NCI-H446 treated with DMSO at 0.1 percent for 48 hours (cell line): Measurements from ENCODE around the gene GPRASP3.
"Not testable (repeated sequence)": the region's sequence is repeated elsewhere in the genome, so short reads cannot be mapped to it uniquely, and the experiment has no call there.

ENCODE experiments used
- DNase-seq: peaks from one replicate; lab custom pipeline; 2025; lab: John Stamatoyannopoulos, UW

The GPRASP3 gene

GRCh38 chrX:102720237-102721168 is at the start of gene GPRASP3:
Gene GPRASP3 (plus strand): TSS chrX:102720743. CDS start chrX:102748996, 28,253 bp downstream.
- peak; percentile 31 for DNase-seq

DNA sequence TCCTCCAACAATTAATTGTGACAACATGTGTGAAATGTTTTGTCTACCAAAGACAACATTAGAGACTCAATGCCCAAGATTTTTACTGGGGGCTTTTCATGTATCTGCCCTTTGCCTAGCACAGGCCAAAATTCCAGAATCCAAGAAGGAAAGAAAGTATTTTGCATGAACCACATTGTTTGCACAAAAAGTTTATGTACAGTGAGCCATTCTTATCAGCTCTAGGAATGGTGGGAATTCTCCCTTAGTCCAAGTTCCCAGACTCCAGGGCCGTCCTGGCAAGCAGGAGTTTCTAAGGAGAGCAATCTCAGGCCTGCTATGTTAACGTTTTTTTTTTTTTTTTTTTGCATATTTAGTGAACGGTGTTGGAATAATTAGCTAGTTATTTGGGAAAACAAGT is 47.7 kb upstream of the GPRASP3 start:
- DNase-seq: no peak

- not testable (repeated sequence) for DNase-seq
Observed at GRCh38 chrX:102677479-102677878, 43.1 kb upstream of the GPRASP3 start.

DNA sequence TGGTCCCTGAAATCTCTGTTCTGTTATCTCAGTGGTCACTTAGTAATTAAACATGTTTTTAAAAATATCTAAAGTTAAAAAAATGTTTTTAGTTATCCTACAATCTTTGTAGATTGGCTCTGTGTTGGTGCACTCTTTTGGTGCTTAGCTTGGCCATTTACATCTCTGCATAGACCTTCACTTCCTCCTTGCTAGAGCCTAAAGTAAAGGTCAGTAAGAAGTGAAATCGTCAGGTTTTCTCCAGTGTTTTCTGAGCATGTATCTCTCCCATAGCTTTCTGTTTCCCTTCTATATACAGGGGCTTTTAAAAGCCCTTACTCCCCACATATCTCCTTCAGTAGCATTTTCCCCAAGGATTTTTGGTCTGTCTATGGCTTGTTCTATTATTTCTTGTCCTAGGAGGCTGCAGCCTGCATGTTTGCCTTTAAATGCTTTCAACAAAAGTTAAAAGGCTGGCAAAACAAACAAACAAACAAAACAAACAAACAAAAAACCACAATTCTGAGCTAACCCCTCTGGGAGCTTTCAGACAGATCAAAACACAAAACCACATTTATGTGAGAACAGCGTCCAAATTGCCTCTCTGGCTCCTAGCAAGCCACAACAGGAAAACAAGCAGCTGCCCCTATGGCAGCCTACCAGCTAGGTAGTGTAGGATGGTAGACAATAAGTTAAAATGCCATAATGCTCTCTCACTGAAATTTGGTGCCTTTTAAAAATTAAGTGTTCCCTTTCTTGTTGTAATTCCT is 35.6 kb upstream of the GPRASP3 start:
- no peak for DNase-seq

DNA sequence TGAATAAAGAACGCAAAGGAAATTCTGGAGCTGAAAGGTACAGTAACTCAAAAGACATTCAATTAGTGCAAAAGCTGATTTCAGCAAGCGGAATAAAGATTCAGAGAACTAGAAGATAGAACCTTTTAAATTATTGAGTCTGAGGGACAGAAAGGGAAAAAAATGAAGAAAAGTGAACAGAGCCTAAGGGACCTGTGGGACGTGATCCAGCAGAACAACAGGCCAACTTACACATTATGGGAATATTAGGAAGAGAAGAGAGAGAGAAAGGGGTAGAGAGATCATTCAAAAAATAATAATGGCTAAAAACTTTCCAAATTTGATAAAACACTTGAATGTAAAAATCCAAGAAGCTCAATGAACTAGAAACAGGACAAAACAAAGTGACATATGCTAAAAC is 25.8 kb upstream of the GPRASP3 start:
- DNase-seq: no peak

GRCh38 chrX:102696306-102696705 is 24.2 kb upstream of the GPRASP3 start:
- DNase-seq: no peak

GRCh38 chrX:102697494-102697893 is 23.0 kb upstream of the GPRASP3 start:
- DNase-seq: peak; percentile 67

GRCh38 chrX:102708900-102709299 is 11.6 kb upstream of the GPRASP3 start:
- no peak for DNase-seq

- no peak for DNase-seq
Observed at GRCh38 chrX:102711872-102712215, 8.7 kb upstream of the GPRASP3 start.

GRCh38 chrX:102712216-102712966 is 8.2 kb upstream of the GPRASP3 start, which contains the start of gene GPRASP2:
Gene GPRASP2 (plus strand): TSS chrX:102712448. CDS start chrX:102714870, 2,422 bp downstream.
- DNase-seq: no peak

DNA sequence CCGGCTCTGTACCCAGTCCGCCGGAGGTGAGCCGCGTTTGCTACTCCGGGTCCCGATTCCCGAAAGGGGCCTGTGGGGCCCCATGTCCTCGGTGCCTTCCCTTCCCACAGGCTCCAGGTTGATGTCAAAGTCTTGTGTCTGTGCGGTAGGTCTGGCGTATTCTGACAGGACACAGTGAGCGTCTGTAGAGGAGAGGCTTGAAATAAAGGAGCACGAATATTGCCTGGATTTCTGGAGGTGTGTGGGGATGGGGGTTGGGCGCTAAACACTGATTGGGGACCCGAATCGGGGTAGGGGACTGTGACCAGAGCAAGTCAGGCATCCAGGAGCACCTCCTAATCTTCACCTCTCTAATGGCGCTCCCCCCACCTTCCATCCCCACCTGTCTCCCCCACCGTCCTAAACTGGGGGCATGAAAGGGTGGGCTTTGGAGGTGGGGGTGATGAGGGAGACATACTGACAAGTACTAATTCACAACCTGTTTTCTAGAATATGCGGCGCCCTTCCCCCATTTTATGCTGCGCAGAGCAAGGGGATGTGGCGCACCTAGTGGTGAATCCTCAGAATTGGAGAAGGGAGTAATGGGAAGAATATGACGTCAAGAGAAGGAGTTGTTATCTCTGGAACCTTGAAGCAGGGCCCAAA is 7.4 kb upstream of the GPRASP3 start:
- peak; percentile 7 for DNase-seq

DNA sequence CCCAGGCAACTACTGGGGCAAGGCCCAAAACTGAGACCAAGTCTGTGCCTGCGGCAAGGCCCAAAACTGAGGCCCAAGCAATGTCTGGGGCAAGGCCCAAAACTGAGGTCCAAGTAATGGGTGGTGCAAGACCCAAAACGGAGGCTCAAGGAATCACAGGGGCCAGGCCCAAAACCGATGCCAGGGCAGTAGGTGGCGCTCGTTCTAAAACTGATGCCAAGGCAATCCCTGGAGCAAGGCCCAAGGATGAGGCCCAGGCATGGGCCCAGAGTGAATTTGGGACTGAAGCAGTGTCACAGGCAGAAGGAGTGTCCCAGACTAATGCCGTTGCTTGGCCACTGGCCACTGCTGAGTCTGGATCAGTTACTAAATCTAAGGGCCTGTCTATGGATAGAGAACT is 5.5 kb upstream of the GPRASP3 start:
- DNase-seq: no peak

DNA sequence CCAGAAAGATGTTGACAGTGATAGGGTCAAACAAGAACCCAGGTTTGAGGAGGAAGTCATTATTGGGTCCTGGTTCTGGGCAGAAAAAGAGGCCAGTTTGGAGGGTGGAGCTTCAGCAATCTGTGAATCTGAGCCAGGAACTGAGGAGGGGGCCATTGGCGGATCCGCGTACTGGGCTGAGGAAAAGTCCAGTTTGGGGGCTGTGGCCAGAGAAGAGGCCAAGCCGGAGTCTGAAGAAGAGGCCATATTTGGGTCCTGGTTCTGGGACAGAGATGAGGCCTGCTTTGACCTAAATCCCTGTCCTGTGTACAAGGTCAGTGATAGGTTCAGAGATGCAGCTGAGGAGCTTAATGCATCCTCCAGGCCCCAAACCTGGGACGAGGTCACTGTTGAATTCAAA is 4.6 kb upstream of the GPRASP3 start:
- DNase-seq: no peak

DNA sequence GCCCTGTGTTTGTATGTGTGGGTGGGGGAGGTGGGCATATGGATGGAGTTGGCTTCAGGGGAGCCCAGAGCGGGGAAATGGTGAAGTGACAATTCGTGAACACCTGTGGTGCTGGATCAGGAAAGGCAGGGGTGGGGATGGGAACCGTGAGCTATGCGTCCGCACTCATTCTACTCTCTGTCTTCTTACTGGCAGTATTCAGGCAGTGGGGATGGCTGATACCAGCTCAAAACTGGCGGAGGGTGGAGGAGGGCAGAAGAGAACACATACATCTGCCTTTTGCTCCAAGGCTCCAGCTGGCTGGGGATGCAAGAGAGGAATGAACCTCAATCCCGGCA is 595 bp downstream of the GPRASP3 start:
- not testable (repeated sequence) for DNase-seq

GRCh38 chrX:102723456-102723855 is 2.9 kb downstream of the GPRASP3 start:
- no peak for DNase-seq

- no peak for DNase-seq
Observed at GRCh38 chrX:102727761-102728160, 7.2 kb downstream of the GPRASP3 start.

GRCh38 chrX:102728646-102729045 is 8.1 kb downstream of the GPRASP3 start:
- DNase-seq: no peak

GRCh38 chrX:102739657-102740056 is 19.1 kb downstream of the GPRASP3 start:
- DNase-seq: no peak

DNA sequence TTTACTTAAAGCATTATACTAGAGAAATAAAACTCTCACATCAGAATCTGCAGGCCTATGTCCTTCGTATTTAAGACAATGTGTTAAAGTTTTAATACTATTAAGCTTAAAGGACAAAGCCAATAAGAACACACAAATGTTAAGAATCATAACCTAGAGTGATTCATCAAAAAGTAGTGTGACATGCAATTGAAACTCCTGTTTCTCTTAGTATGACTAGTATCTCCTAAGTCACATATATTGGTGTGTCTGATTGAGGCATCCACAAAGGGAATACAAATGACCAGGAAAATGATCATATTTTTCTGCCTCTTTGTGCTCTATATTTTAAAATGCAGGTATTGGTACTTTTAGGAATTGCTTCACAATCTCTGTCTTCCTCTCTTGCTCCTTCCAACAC is 23.8 kb downstream of the GPRASP3 start:
- DNase-seq: no peak

GRCh38 chrX:102745513-102745856 is 24.9 kb downstream of the GPRASP3 start:
- DNase-seq: no peak

GRCh38 chrX:102745857-102746584 is 25.5 kb downstream of the GPRASP3 start:
- DNase-seq: no peak
